Stimulated activated naive B cell treated with anti-CD40 and anti-IgM and Interleukin-4, amounts not matched to agents 10 μg/mL and 1 μg/mL and 100 μg/mL, for 72 hours (primary cell): ENCODE results near the gene UNC119B.
"Not testable (repeated sequence)": the region's sequence is repeated elsewhere in the genome, so short reads cannot be mapped to it uniquely, and the experiment has no call there.

ENCODE experiments used
- ATAC-seq, 2 donors: fragments of 150-1000 bp; cut with Tn5 transposase; replicated peaks; 2 replicates each; pipeline ENCODE4 v1.10.0; 2021; ENCODE audit warnings: moderate library complexity in 1 of 2
- DNase-seq: peaks from one replicate; pipeline ENCODE4 v3.0.0; 2021
- H3K27ac Mint-ChIP-seq: one replicate; pipeline ENCODE4 v1.8.0; 2022; ENCODE audit warnings: mild to moderate bottlenecking, mixed read lengths
- H3K27me3 Mint-ChIP-seq, 2 donors: one replicate each; pipeline ENCODE4 v1.8.0; 2022; ENCODE audit warnings: mixed read lengths in 2 of 2
- H3K36me3 Mint-ChIP-seq, 2 donors: one replicate each; pipeline ENCODE4 v1.8.0; 2022; ENCODE audit warnings: mixed read lengths in 2 of 2, mild to moderate bottlenecking in 1 of 2
- H3K4me1 Mint-ChIP-seq, 2 donors: one replicate each; pipeline ENCODE4 v1.8.0; 2022; ENCODE audit warnings: mixed read lengths in 2 of 2, mild to moderate bottlenecking in 1 of 2
- H3K4me3 Mint-ChIP-seq, 2 donors: one replicate each; pipeline ENCODE4 v1.8.0; 2022; ENCODE audit warnings: mild to moderate bottlenecking in 2 of 2, mixed read lengths in 2 of 2, moderate library complexity in 1 of 2
- H3K9me3 Mint-ChIP-seq, 2 donors: one replicate each; pipeline ENCODE4 v1.8.0; 2022; ENCODE audit warnings: mixed read lengths in 2 of 2, mild to moderate bottlenecking in 1 of 2

Gene UNC119B

DNA sequence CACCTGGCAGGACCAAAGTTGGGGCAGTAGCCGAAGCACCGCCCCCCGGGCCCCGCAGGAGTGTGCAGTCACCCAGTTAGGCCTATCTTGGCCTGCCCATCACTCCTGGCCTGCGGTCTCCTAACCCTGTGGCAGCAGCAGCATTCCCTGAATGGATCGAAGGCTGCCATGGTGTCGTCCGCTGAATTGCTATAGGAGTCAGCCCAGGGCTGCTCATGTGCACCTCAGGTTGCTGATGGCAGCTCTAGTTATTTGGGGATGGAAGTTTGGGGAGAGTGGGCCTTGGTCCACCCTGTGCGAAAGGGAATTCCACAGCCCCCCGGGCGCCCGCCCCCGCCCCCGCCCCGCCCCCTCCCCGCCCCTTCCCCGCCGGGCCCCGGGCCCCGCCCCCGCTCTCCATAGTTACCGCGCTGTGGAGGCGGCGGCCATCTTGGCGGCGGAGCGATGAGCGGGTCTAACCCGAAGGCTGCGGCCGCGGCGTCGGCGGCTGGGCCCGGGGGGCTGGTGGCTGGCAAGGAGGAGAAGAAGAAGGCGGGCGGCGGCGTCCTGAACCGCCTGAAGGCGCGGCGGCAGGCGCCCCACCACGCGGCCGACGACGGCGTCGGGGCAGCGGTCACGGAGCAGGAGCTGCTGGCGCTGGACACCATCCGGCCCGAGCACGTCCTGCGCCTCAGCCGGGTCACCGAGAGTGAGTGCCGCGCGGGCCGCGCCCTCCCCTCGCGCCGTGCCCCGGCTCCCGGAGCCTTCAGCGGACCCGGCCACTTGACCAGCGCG, at the start of gene UNC119B:
Gene UNC119B, plus strand, starts transcription at position 428 of the 774 bp plus-strand sequence. Its CDS starts 17 bp downstream, at position 445.
- DNase-seq (peak; percentile 39), ATAC-seq (peak; percentile 82 to 86)
- H3K27ac Mint-ChIP-seq: peak within 1 kb of the TSS; percentile 86
- no peaks in the 10 kb centered on the region for H3K27me3 Mint-ChIP-seq
- H3K4me1 Mint-ChIP-seq: peaks cover 20 to 25% of the 10 kb centered on the region in 2 donors
- H3K9me3 Mint-ChIP-seq: no peaks in the 10 kb centered on the region
- H3K4me3 Mint-ChIP-seq: peak within 1 kb of the TSS; percentile 87 to 93
- peaks cover 10 to 24% of the 10 kb centered on the region in 2 donors for H3K36me3 Mint-ChIP-seq

GRCh38 chr12:120661432-120661831, 48.8 kb upstream of the UNC119B start:
- H3K4me3 Mint-ChIP-seq: no peak overlapping the region
- H3K27me3 Mint-ChIP-seq: peaks cover 7 to 8% of the 10 kb centered on the region in 2 donors
- ATAC-seq (no peak), DNase-seq (no peak)
- no peak overlapping the region for H3K27ac Mint-ChIP-seq
- peaks cover 12 to 32% of the 10 kb centered on the region in 2 donors for H3K4me1 Mint-ChIP-seq
- no peaks in the 10 kb centered on the region for H3K36me3 Mint-ChIP-seq
- H3K9me3 Mint-ChIP-seq: no peaks in the 10 kb centered on the region

DNA sequence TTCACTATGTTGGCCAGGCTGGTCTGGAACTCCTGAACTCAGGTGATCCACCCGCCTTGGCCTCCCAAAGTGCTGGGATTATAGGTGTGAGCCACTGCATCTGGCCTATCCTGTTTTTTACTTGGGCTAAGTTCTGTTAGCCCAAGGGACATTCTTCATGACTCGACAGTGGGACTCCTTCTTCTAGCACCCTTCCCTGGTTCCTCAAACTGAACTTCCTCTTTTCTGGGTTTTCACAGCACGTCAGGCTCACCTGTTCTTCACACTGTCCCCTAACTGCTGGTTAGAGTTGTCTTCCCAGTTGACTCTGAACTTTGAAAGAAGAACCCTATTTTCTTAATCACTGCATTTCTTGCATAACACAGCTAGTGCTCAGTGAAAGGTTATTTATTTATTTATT, 47.4 kb upstream of the UNC119B start:
- Mint-ChIP-seq H3K27me3 (peaks cover 7 to 8% of the 10 kb centered on the region in 2 donors), H3K4me3 (no peak overlapping the region), H3K4me1 (peaks cover 16 to 44% of the 10 kb centered on the region in 2 donors), H3K9me3 (no peaks in the 10 kb centered on the region), H3K36me3 (no peaks in the 10 kb centered on the region), H3K27ac (peak overlapping the region; percentile 85)
- DNase-seq (no peak), ATAC-seq (peak; percentile 98 to 99)

- no peak overlapping the region for H3K4me3 Mint-ChIP-seq
- H3K27ac Mint-ChIP-seq: peak overlapping the region; percentile 15
- no peaks in the 10 kb centered on the region for H3K9me3 Mint-ChIP-seq
- peaks cover 24 to 53% of the 10 kb centered on the region in 2 donors for H3K4me1 Mint-ChIP-seq
- DNase-seq (no peak), ATAC-seq (no peak)
- no peaks in the 10 kb centered on the region for H3K36me3 Mint-ChIP-seq
- H3K27me3 Mint-ChIP-seq: peaks cover 7 to 8% of the 10 kb centered on the region in 2 donors
These were observed 46.5 kb upstream of the UNC119B start for GRCh38 chr12:120663741-120664140.

DNA sequence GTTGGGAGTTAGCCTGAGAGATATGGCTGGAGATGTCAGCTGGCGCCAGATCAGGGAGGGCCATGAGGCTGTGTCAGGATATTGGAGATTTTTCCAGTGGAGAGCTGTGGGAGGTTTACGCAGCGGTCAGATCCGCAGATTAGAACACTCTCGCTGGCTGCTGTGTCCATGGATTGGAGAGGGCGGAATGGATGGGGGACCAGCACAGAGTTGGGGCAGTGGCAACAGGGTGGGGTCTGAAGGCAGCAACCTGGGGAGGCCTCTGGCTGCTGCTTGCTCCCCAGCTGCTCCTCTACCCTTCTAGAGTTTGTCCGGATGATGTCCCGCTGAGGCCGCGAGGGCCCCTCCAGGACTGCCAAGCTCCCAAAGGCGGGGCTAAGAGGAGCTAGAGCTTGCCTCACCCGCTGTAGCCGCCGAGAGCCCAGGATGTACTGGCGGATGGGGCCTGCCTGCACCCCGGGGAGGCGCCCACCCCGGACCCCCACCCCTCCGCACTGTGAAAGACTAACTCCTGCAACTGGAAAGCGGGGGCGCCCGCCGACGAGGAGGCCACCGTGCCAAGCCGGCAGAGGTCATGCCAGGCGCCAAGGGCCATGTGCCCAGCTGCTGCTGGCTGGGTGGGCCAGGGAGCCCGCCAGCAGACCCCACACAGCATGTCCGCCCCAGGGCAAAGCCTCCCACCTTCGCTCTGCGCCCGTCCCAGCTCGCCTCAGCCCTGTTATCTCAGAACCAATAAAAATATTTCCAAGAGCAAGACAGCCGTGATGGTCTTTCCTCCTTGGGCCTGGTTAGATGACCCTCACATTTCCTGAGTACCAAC, 43.5 kb upstream of the UNC119B start:
- Mint-ChIP-seq H3K36me3 (no peaks in the 10 kb centered on the region), H3K27ac (no peak overlapping the region), H3K27me3 (no peaks in the 10 kb centered on the region), H3K4me1 (peaks cover 41 to 83% of the 10 kb centered on the region in 2 donors), H3K4me3 (peak overlapping the region in 1 of 2 donors; percentile 12), H3K9me3 (no peaks in the 10 kb centered on the region)
- ATAC-seq (no peak), DNase-seq (no peak)

DNA sequence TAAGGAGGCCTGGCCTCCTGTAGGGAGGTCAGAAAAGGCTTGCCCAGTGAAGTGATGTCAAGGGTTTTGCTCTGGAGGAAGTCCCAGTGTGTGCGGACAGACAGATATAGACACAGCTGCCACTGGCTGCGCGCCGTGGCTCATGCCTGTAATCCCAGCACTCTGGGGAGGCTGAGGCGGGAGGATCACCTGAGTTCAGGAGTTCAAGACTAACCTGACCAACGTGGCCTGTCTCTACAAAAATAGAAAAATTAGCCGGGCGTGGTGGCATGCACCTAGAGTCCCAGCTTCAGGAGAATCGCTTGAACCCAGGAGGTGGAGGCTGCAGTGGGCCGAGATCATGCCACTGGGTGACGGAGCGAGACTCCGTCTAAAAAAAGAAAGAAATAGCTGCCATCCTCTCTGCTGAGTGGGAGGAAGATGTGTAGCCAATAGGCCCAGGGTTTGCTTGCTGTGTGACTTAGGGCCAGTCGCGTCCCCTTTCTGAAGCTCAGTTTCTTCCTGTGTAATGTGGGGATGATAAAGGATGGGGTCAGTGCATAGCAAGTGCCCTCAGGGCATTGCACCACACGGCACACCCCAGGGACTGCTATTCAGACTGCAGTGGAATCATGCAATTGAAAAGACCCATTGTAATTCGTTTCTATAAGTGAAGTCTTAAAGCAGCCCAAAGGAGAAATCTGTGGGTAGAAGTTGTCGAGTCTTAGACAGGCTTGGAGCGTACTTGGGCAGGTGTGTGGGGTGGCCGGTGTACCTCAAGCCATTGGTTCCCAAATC, 42.0 kb upstream of the UNC119B start:
- H3K27ac Mint-ChIP-seq: peak overlapping the region; percentile 31
- ATAC-seq: no peak

GRCh38 chr12:120668868-120669840, 41.1 kb upstream of the UNC119B start:
- Mint-ChIP-seq H3K36me3 (no peaks in the 10 kb centered on the region), H3K4me1 (peaks cover 46 to 89% of the 10 kb centered on the region in 2 donors), H3K4me3 (peak overlapping the region; percentile 32 to 72), H3K9me3 (no peaks in the 10 kb centered on the region), H3K27ac (peak overlapping the region; percentile 88), H3K27me3 (no peaks in the 10 kb centered on the region)
- ATAC-seq (peak; percentile 79 to 80), DNase-seq (peak; percentile 66)

More for the DNA sequence above, 42.0 kb upstream of the UNC119B start:
- Mint-ChIP-seq H3K4me3 (peak overlapping the region; percentile 9 to 17), H3K9me3 (no peaks in the 10 kb centered on the region), H3K36me3 (no peaks in the 10 kb centered on the region), H3K4me1 (peaks cover 45 to 89% of the 10 kb centered on the region in 2 donors), H3K27me3 (no peaks in the 10 kb centered on the region)
- DNase-seq: no peak

GRCh38 chr12:120670237-120670636, 40.0 kb upstream of the UNC119B start:
- not testable (repeated sequence) for H3K9me3 Mint-ChIP-seq, DNase-seq, H3K36me3 Mint-ChIP-seq, H3K27me3 Mint-ChIP-seq, ATAC-seq
- peak overlapping the region in 1 of 2 donors; percentile 72 for H3K4me3 Mint-ChIP-seq
- peak overlapping the region; percentile 88 for H3K27ac Mint-ChIP-seq
- H3K4me1 Mint-ChIP-seq: peaks cover 50 to 90% of the 10 kb centered on the region in 2 donors

DNA sequence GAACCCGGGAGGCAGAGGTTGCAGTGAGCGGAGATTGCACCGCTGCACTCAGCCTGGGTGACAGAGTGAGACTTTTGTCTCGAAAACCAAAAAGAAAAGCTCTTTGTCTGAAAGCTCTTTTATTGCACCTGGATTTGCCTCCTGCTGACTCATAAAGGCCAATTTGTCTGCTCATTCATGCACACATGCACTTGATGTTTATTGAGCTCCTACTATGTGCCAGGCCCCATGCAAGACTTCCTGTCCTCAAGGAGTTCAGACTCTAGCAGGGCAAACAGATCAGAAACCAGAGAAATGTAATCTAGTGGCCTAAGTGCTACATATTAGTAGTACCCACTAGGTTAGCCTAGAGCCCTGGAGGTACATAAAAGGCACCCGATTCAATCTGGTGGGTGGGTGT, 39.6 kb upstream of the UNC119B start:
- Mint-ChIP-seq H3K4me1 (peaks cover 51 to 90% of the 10 kb centered on the region in 2 donors), H3K27ac (peak overlapping the region; percentile 88), H3K9me3 (no peaks in the 10 kb centered on the region), H3K4me3 (no peak overlapping the region), H3K36me3 (no peaks in the 10 kb centered on the region), H3K27me3 (no peaks in the 10 kb centered on the region)
- ATAC-seq: no peak
- DNase-seq: no peak

- H3K27me3 Mint-ChIP-seq: no peaks in the 10 kb centered on the region
These were observed 36.1 kb upstream of the UNC119B start for GRCh38 chr12:120674097-120674636.

DNA sequence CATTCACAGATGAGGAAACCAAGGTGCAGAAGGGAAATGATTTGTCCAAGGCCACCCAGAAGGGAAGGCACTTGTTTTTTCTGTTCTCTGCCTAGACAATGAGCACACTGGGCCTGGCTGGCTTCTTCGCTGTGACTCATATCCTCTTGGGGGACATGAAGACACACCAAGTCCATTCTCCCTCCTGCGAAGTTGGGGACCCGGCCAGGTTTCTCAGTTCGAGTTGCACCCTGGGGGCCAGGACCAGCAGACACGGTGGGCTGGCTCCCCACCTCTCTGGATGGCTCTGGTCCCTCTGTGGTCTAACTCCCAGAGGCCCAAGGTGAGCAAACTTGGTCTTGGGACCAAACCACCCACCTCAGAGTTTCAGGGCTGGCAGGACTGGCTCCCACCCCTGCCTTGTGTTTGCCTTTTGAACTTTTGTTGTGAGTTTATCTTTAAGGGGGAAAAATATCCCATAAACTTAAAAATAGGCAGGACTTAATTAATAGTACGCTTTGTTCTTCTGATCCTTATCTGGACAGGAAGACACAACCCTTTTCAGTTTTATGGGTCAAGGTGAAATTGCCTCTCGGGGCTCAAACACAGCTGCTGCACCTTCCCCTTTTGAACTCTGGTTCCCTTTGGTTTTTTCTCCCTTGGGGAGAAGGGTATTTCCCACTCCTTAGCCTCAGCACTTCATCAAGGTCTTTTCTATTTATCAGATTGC, 32.3 kb upstream of the UNC119B start:
- H3K4me3 Mint-ChIP-seq: peak overlapping the region; percentile 52 to 63
- H3K4me1 Mint-ChIP-seq: peaks cover 28 to 65% of the 10 kb centered on the region in 2 donors
- no peaks in the 10 kb centered on the region for H3K36me3 Mint-ChIP-seq
- H3K27ac Mint-ChIP-seq: peak overlapping the region; percentile 94
- ATAC-seq (peak; percentile 81 to 82), DNase-seq (peak; percentile 61)
- no peaks in the 10 kb centered on the region for H3K27me3 Mint-ChIP-seq
- H3K9me3 Mint-ChIP-seq: no peaks in the 10 kb centered on the region

More at GRCh38 chr12:120674097-120674636, 36.1 kb upstream of the UNC119B start:
- DNase-seq (peak; percentile 38), ATAC-seq (peak; percentile 41 to 49)
- Mint-ChIP-seq H3K9me3 (no peaks in the 10 kb centered on the region), H3K4me3 (peak overlapping the region; percentile 40 to 65), H3K36me3 (no peaks in the 10 kb centered on the region), H3K4me1 (peaks cover 44 to 81% of the 10 kb centered on the region in 2 donors), H3K27ac (peak overlapping the region; percentile 85)

- Mint-ChIP-seq H3K4me1 (peaks cover 26 to 69% of the 10 kb centered on the region in 2 donors), H3K27ac (peak overlapping the region; percentile 94), H3K9me3 (no peaks in the 10 kb centered on the region), H3K27me3 (no peaks in the 10 kb centered on the region), H3K36me3 (no peaks in the 10 kb centered on the region), H3K4me3 (peak overlapping the region; percentile 10 to 63)
- DNase-seq: no peak
- ATAC-seq: peak; percentile 29
These were observed 31.7 kb upstream of the UNC119B start for GRCh38 chr12:120678572-120678971.
